Measurements from ENCODE around the gene CASK.

Gene CASK

DNA sequence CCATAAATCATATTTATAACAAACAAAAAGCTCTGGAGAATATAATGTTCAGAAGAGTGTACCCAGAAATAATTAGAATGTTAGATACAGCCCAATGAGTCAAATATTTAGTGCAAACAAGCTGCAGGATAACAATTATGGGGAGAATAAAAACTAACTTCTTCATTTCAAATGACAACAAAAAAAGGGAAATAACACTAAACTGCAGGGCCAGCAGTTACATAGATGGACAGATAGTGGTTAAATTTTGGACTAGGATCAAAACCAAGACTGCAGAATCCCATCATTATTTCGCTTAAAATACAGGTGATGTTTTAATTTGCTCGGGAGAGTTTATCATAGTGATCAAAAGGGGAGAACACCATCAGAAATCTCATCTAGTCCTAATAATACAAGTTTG lies 235.2 kb downstream of the CASK start:
- H3K79me2 ChIP-seq (ENCODE audit: control insufficient read depth, low read length) = no peaks in the 10 kb centered on the region
- no peaks in the 10 kb centered on the region for H3K27me3 ChIP-seq (ENCODE audit: control insufficient read depth, low read length)
- H3K9me2 ChIP-seq (replicated peaks; ENCODE audit: control insufficient read depth, low read length) = no peaks in the 10 kb centered on the region
- no peak overlapping the region for H3K27ac ChIP-seq (ENCODE audit: low read depth, low read length)
- H3K4me3 ChIP-seq (ENCODE audit: low read length) = no peak overlapping the region
- peak overlapping the region; percentile 11; the same call in 1 of the 2 replicates for H3K4me2 ChIP-seq (ENCODE audit: low read length)
- H3K4me1 ChIP-seq (ENCODE audit: control insufficient read depth, low read length) = peaks cover 23% of the 10 kb centered on the region
- H4K20me1 ChIP-seq (ENCODE audit: control insufficient read depth, insufficient read depth, low read depth, low read length) = no peaks in the 10 kb centered on the region
- no peaks in the 10 kb centered on the region for H3K36me3 ChIP-seq (ENCODE audit: control insufficient read depth, low read length)
- TF ChIP-seq EZH2phosphoT487 (IDR thresholded peaks at IDR 0.05; ENCODE audit: borderline replicate concordance, low read length) (no peak), CTCF (IDR thresholded peaks at IDR 0.05; ENCODE audit: low read depth, low read length, poor library complexity, severe bottlenecking) (no peak)
- H3F3A ChIP-seq (ENCODE audit: control insufficient read depth, insufficient read depth) = no peaks in the 10 kb centered on the region
- H3K9me3 ChIP-seq (ENCODE audit: control insufficient read depth, insufficient read depth, low read length) = no peaks in the 10 kb centered on the region

DNA sequence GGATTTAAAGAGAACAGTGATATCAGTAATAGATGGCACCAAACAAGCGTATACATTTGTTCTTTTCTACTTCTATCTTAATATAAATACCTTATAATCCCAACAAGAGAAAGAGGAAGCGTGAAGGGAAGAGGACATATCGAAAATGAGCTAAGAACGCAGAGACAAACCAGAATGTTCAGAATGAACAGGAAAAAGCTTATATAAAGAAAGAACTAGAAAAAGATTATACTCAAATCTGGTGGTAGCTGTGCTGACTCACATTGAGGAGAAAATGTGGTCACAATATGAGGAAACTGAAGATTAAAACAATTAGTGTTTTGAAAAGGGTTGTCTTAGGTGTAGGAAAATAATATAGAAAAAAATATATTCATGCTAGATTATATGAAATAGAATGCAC lies 236.6 kb downstream of the CASK start:
- Histone ChIP-seq H3K36me3 (ENCODE audit: control insufficient read depth, low read length) (no peaks in the 10 kb centered on the region), H3K4me1 (ENCODE audit: control insufficient read depth, low read length) (peaks cover 23% of the 10 kb centered on the region), H3K4me3 (ENCODE audit: low read length) (no peak overlapping the region), H3K9me2 (replicated peaks; ENCODE audit: control insufficient read depth, low read length) (no peaks in the 10 kb centered on the region), H3F3A (ENCODE audit: control insufficient read depth, insufficient read depth) (no peaks in the 10 kb centered on the region), H3K27me3 (ENCODE audit: control insufficient read depth, low read length) (no peaks in the 10 kb centered on the region), H4K20me1 (ENCODE audit: control insufficient read depth, insufficient read depth, low read depth, low read length) (no peaks in the 10 kb centered on the region), H3K4me2 (ENCODE audit: low read length) (peak overlapping the region; percentile 30; the same call in 1 of the 2 replicates), H3K27ac (ENCODE audit: low read depth, low read length) (no peak overlapping the region), H3K79me2 (ENCODE audit: control insufficient read depth, low read length) (no peaks in the 10 kb centered on the region), H3K9me3 (ENCODE audit: control insufficient read depth, insufficient read depth, low read length) (no peaks in the 10 kb centered on the region)
- no peak for TF ChIP-seq EZH2phosphoT487 (IDR thresholded peaks at IDR 0.05; ENCODE audit: borderline replicate concordance, low read length)

DNA sequence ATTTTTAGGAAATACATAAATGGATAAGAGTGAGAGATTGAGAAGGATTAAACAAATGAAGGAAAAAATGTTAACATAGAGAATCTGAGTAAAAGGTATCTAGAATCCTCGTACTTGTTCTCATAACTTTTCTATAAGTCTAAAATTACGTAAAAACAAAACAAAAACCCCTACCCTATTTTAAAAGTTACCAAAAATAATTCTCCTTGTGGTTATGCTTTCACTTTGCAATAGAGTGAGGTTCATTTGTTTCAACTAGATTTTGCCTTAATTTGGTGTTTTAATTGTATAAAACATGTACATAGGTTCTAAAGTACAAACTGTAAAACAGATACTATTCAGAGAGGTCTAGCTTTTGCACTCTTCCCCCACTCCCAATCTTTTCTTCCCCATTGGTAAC lies 238.4 kb downstream of the CASK start:
- H3K9me3 ChIP-seq (ENCODE audit: control insufficient read depth, insufficient read depth, low read length) = no peaks in the 10 kb centered on the region
- TF ChIP-seq CTCF (IDR thresholded peaks at IDR 0.05; ENCODE audit: low read depth, low read length, poor library complexity, severe bottlenecking) (no peak), EZH2phosphoT487 (IDR thresholded peaks at IDR 0.05; ENCODE audit: borderline replicate concordance, low read length) (no peak)
- peaks cover 23% of the 10 kb centered on the region for H3K4me1 ChIP-seq (ENCODE audit: control insufficient read depth, low read length)
- H3K4me2 ChIP-seq (ENCODE audit: low read length) = no peak overlapping the region
- H3K27me3 ChIP-seq (ENCODE audit: control insufficient read depth, low read length) = no peaks in the 10 kb centered on the region
- no peaks in the 10 kb centered on the region for H3F3A ChIP-seq (ENCODE audit: control insufficient read depth, insufficient read depth)
- no peaks in the 10 kb centered on the region for H3K9me2 ChIP-seq (replicated peaks; ENCODE audit: control insufficient read depth, low read length)
- no peaks in the 10 kb centered on the region for H3K79me2 ChIP-seq (ENCODE audit: control insufficient read depth, low read length)
- H3K36me3 ChIP-seq (ENCODE audit: control insufficient read depth, low read length) = no peaks in the 10 kb centered on the region
- no peak overlapping the region for H3K27ac ChIP-seq (ENCODE audit: low read depth, low read length)
- H3K4me3 ChIP-seq (ENCODE audit: low read length) = no peak overlapping the region
- no peaks in the 10 kb centered on the region for H4K20me1 ChIP-seq (ENCODE audit: control insufficient read depth, insufficient read depth, low read depth, low read length)

DNA sequence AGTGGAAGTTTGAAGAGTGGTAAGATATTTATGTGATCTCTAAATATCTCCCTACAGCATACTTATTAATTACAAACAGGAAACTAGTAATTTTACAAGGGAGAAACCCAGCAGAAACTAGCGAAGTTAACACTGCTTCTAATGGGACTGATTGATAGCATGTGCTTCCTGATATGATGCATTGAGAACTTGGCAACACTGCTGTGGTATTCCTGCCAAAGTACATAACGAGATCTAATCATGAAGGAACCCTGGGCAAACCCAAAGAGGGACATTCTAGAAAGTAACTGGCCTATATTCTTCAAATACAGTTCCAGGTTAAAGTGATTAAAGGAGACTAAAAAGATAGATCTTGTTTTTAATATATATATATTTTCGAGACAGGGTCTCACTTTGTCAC lies 239.2 kb downstream of the CASK start:
- no peaks in the 10 kb centered on the region for H3F3A ChIP-seq (ENCODE audit: control insufficient read depth, insufficient read depth)
- no peaks in the 10 kb centered on the region for H3K79me2 ChIP-seq (ENCODE audit: control insufficient read depth, low read length)
- no peaks in the 10 kb centered on the region for H3K9me2 ChIP-seq (replicated peaks; ENCODE audit: control insufficient read depth, low read length)
- no peak overlapping the region for H3K4me2 ChIP-seq (ENCODE audit: low read length)
- H3K4me1 ChIP-seq (ENCODE audit: control insufficient read depth, low read length) = peaks cover 23% of the 10 kb centered on the region
- TF ChIP-seq CTCF (IDR thresholded peaks at IDR 0.05; ENCODE audit: low read depth, low read length, poor library complexity, severe bottlenecking) = no peak
- H4K20me1 ChIP-seq (ENCODE audit: control insufficient read depth, insufficient read depth, low read depth, low read length) = no peaks in the 10 kb centered on the region
- no peak overlapping the region for H3K4me3 ChIP-seq (ENCODE audit: low read length)
- no peaks in the 10 kb centered on the region for H3K27me3 ChIP-seq (ENCODE audit: control insufficient read depth, low read length)
- H3K36me3 ChIP-seq (ENCODE audit: control insufficient read depth, low read length) = no peaks in the 10 kb centered on the region
- no peak overlapping the region for H3K27ac ChIP-seq (ENCODE audit: low read depth, low read length)
- H3K9me3 ChIP-seq (ENCODE audit: control insufficient read depth, insufficient read depth, low read length) = no peaks in the 10 kb centered on the region
